ENCODE measurements around the gene SLC30A2.

Gene SLC30A2

GRCh38 chr1:26064553-26064952 is 18.6 kb upstream of the SLC30A2 start:
- CTCF ChIA-PET, result interaction anchor here (0.7 to 1.3 kb wide), 3 partner anchors 8 to 170 kb away, joined by 4 read pairs; partner anchors contain the start of gene CEP85
- no peak overlapping the region for H3K27ac ChIP-seq (ENCODE audit: extremely low read depth, low read depth, low read length)
- POLR2A ChIA-PET, result no interaction called here
- H3K9me3 ChIP-seq (ENCODE audit: control insufficient read depth, insufficient read depth, low read depth, low read length), result no peaks in the 10 kb centered on the region
- TF ChIP-seq ZNF561 (tag by site-specific recombination; IDR thresholded peaks at IDR 0.05; ENCODE audit: borderline replicate concordance) (no peak), SALL2 (tag by site-specific recombination; IDR thresholded peaks at IDR 0.05; ENCODE audit: borderline replicate concordance) (no peak), ZBTB17 (tag by site-specific recombination; IDR thresholded peaks at IDR 0.05) (no peak)
- no peak overlapping the region for H3K4me3 ChIP-seq (ENCODE audit: low read depth, low read length)
- H3K36me3 ChIP-seq (ENCODE audit: control insufficient read depth in 2 of 2, insufficient read depth in 1 of 2, low read length in 2 of 2), result no peaks in the 10 kb centered on the region
- H3K4me1 ChIP-seq (ENCODE audit: control insufficient read depth, insufficient read depth, low read length), result no peaks in the 10 kb centered on the region

GRCh38 chr1:26060832-26061574 is 15.1 kb upstream of the SLC30A2 start:
- H3K9me3 ChIP-seq (ENCODE audit: control insufficient read depth, insufficient read depth, low read depth, low read length), result no peaks in the 10 kb centered on the region
- TF ChIP-seq, protein P1, sequence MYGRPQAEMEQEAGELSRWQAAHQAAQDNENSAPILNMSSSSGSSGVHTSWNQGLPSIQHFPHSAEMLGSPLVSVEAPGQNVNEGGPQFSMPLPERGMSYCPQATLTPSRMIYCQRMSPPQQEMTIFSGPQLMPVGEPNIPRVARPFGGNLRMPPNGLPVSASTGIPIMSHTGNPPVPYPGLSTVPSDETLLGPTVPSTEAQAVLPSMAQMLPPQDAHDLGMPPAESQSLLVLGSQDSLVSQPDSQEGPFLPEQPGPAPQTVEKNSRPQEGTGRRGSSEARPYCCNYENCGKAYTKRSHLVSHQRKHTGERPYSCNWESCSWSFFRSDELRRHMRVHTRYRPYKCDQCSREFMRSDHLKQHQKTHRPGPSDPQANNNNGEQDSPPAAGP (tag by site-specific recombination; IDR thresholded peaks at IDR 0.05), result no peak
- TF ChIP-seq, protein P2, sequence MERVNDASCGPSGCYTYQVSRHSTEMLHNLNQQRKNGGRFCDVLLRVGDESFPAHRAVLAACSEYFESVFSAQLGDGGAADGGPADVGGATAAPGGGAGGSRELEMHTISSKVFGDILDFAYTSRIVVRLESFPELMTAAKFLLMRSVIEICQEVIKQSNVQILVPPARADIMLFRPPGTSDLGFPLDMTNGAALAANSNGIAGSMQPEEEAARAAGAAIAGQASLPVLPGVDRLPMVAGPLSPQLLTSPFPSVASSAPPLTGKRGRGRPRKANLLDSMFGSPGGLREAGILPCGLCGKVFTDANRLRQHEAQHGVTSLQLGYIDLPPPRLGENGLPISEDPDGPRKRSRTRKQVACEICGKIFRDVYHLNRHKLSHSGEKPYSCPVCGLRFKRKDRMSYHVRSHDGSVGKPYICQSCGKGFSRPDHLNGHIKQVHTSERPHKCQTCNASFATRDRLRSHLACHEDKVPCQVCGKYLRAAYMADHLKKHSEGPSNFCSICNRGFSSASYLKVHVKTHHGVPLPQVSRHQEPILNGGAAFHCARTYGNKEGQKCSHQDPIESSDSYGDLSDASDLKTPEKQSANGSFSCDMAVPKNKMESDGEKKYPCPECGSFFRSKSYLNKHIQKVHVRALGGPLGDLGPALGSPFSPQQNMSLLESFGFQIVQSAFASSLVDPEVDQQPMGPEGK (tag by site-specific recombination; IDR thresholded peaks at IDR 0.05), result no peak
- TF ChIP-seq HOXD13 (CRISPR knock-in tag; IDR thresholded peaks at IDR 0.05; ENCODE audit: borderline replicate concordance) (no peak), ZNF416 (tag by site-specific recombination; IDR thresholded peaks at IDR 0.05) (no peak)
- no peaks in the 10 kb centered on the region for H3K36me3 ChIP-seq (ENCODE audit: control insufficient read depth in 2 of 2, insufficient read depth in 1 of 2, low read length in 2 of 2)
- CTCF ChIA-PET, result interaction anchor here (0.6 to 1.4 kb wide), 2 partner anchors 84 to 244 kb away, joined by 4 to 8 read pairs; no protein-coding TSS in a partner anchor
- H3K27ac ChIP-seq (ENCODE audit: extremely low read depth, low read depth, low read length), result no peak overlapping the region
- H3K4me3 ChIP-seq (ENCODE audit: low read depth, low read length), result no peak overlapping the region
- POLR2A ChIA-PET, result no interaction called here
- H3K4me1 ChIP-seq (ENCODE audit: control insufficient read depth, insufficient read depth, low read length), result no peaks in the 10 kb centered on the region

- Histone ChIP-seq H3K9me3 (ENCODE audit: control insufficient read depth, insufficient read depth, low read depth, low read length) (no peaks in the 10 kb centered on the region), H3K4me1 (ENCODE audit: control insufficient read depth, insufficient read depth, low read length) (no peaks in the 10 kb centered on the region), H3K27ac (ENCODE audit: extremely low read depth, low read depth, low read length) (no peak overlapping the region), H3K4me3 (ENCODE audit: low read depth, low read length) (no peak overlapping the region), H3K36me3 (ENCODE audit: control insufficient read depth in 2 of 2, insufficient read depth in 1 of 2, low read length in 2 of 2) (no peaks in the 10 kb centered on the region)
- ChIA-PET POLR2A (no interaction called here), CTCF (interaction anchor here (1.4 to 2.2 kb wide), 2 partner anchors 23 to 85 kb away, joined by 4 to 9 read pairs; no protein-coding TSS in a partner anchor)
- TF ChIP-seq TRIM28 (IDR thresholded peaks at IDR 0.05; ENCODE audit: borderline replicate concordance, low read length), result no peak
- TF ChIP-seq ZNF747 (tag by site-specific recombination; IDR thresholded peaks at IDR 0.05), result no peak
- no peak for TF ChIP-seq ZNF639 (tag by site-specific recombination; IDR thresholded peaks at IDR 0.05)
- no peak for TF ChIP-seq ZNF184 (tag by site-specific recombination; IDR thresholded peaks at IDR 0.05)
- TF ChIP-seq ZNF248 (tag by site-specific recombination; IDR thresholded peaks at IDR 0.05), result no peak
These were observed 14.0 kb upstream of the SLC30A2 start for GRCh38 chr1:26059906-26060305.

DNA sequence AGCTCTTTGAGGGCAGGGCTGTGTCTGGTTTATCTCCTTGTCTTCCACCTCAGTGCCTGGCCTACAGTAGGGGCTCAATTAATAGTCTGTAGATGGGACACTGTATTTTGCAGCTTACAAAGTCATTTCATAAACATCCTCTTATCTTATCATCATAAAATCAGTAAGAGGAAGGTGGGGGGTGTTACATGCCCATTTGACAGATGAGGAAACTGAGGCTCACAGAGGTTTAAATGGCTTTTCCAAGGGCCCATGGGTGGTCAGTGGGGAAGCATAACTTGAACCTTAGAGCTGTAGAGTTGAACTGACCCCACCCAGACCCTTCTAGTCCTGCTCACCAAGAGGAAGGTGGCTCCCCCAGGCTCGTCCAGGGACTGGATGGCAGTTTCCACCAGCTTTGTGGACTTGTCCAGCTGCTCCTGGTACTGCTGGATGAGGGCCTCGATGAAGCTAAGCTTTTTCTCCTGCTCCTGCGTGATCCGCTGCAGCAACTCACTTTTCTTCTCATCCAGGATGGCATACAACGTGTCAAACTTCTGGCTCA is 12.2 kb upstream of the SLC30A2 start:
- Histone ChIP-seq H3K36me3 (ENCODE audit: control insufficient read depth in 2 of 2, insufficient read depth in 1 of 2, low read length in 2 of 2) (no peaks in the 10 kb centered on the region), H3K4me3 (ENCODE audit: low read depth, low read length) (no peak overlapping the region), H3K9me3 (ENCODE audit: control insufficient read depth, insufficient read depth, low read depth, low read length) (no peaks in the 10 kb centered on the region), H3K4me1 (ENCODE audit: control insufficient read depth, insufficient read depth, low read length) (no peaks in the 10 kb centered on the region), H3K27ac (ENCODE audit: extremely low read depth, low read depth, low read length) (no peak overlapping the region)
- POLR2A ChIA-PET, result no interaction called here
- CTCF ChIA-PET, result interaction anchor here (0.6 to 2.2 kb wide), 4 partner anchors 22 to 118 kb away, joined by 3 to 9 read pairs (median 4); no protein-coding TSS in a partner anchor
- TF ChIP-seq GFI1B (tag by site-specific recombination; IDR thresholded peaks at IDR 0.05) (no peak), ZNF140 (tag by site-specific recombination; IDR thresholded peaks at IDR 0.05) (no peak), MZF1 (tag by site-specific recombination; IDR thresholded peaks at IDR 0.05; ENCODE audit: borderline replicate concordance) (no peak), KLF8 (tag by site-specific recombination; IDR thresholded peaks at IDR 0.05) (no peak), ZNF692 (tag by site-specific recombination; IDR thresholded peaks at IDR 0.05) (no peak), YY1 (tag by site-specific recombination; IDR thresholded peaks at IDR 0.05) (no peak)
- TF ChIP-seq, protein P3, sequence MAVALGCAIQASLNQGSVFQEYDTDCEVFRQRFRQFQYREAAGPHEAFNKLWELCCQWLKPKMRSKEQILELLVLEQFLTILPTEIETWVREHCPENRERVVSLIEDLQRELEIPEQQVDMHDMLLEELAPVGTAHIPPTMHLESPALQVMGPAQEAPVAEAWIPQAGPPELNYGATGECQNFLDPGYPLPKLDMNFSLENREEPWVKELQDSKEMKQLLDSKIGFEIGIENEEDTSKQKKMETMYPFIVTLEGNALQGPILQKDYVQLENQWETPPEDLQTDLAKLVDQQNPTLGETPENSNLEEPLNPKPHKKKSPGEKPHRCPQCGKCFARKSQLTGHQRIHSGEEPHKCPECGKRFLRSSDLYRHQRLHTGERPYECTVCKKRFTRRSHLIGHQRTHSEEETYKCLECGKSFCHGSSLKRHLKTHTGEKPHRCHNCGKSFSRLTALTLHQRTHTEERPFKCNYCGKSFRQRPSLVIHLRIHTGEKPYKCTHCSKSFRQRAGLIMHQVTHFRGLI (tag by site-specific recombination; IDR thresholded peaks at IDR 0.05), result no peak
